ENCODE data around the gene KNOP1.

The KNOP1 gene

GRCh38 chr16:19717741-19718623 lies at the start of gene KNOP1, which contains the start of gene IQCK:
KNOP1 (minus strand) TSS chr16:19718227; CDS start chr16:19715035, 3,192 bp downstream.
IQCK (plus strand) TSS chr16:19718271; CDS start chr16:19718307, 36 bp downstream.
- DNase-seq = peak; percentile 51

GRCh38 chr16:19767497-19767896 lies 49.5 kb upstream of the KNOP1 start:
- no peak for DNase-seq

DNA sequence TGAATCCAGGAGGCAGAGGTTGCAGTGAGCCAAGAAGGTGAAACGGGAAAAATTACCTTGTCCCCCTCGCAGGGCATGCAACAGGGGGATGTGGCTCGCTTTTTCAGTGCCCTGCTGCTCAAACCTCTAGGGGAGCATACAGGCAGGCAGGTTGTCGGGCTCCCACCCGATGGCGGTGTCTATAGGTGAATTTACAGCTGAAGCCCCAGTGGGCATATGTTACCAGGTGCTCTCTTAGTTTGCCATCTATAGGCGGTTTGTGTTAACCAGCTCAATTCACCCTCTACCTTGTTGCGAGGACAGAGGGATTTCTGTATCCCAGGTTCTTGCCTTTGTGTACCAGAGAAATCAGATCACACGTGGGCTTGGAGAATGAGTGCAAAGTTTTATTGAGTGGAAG lies 49.0 kb upstream of the KNOP1 start:
- no peak for DNase-seq

DNA sequence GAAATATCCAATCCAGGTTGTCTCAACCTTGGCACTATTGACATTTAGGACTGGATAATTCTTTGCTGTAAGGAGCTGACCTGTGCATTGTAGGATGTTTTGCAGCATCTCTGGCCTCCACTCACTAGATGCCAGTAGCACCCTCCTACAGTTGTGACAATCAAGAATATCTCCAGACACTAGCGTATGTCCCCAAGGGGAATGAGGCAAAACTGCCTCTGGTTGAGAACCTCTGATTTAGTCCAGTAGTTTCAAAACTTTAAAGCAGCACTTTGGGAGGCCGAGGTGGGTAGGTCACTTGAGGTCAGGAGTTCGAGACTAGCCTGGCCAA lies 48.5 kb upstream of the KNOP1 start:
- no peak for DNase-seq

DNA sequence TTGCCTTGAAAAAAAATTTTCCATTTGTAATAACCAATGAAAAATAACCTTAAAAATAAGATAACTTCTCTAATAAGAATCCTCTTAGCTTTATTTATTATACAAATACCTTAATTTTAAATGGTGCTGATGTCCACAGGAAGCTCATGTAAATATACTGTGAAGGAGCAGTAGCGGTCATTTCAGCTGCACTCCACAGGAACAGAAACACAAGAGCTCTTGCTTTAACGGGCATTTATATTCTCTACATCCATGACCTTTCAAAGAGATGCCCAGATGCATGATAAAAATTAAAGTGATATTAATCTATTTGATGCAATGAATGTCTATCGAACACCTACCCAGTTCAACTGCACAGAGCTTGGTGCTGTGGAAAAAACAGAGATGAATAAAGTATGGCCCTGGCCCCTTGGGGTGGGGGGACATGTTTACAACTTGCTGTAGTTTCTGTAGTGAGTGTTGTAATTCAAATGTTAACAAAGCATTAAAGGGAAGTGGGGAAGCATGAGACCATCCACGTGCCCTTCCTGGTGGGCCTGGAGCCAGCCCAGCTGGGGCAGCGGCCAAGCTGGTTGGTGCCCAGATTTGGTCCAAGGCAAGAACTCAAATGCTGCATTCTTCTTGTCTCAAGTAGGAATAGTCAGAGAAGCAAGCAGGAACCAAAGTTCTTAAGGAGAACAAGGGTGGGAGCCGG lies 48.0 kb upstream of the KNOP1 start:
- DNase-seq = no peak

DNA sequence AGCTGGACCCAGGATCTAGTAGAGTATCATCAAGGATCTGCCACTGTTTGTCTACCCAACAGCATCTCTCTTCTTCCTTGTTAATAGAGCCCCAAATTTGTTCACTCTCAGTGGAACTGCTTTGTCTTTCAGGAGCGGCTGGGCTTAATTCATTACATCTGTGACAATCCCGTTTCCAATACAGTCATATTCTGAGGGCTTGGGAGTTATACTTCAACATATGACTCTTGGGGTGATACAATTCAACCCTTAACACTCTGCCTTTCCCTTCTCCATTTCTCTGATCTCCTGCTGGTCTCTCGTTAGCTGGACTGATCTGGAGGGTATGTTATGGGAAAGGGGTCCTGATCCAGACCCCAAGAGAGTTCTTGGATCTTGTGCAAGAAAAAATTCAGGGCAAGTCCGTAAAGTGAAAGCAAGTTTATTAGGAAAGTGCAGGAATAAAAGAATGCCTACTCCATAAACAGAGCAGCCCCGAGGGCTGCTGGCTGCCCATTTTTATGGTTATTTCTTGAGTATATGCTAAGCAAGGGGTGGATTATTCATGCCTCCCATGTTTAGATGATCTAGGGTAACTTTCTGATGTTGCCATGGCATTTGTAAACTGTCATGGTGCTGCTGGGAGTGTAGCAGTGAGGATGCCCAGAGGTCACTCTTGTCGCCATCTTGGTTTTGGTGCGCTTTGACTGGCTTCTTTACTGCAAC lies 42.5 kb upstream of the KNOP1 start:
- DNase-seq = no peak

DNA sequence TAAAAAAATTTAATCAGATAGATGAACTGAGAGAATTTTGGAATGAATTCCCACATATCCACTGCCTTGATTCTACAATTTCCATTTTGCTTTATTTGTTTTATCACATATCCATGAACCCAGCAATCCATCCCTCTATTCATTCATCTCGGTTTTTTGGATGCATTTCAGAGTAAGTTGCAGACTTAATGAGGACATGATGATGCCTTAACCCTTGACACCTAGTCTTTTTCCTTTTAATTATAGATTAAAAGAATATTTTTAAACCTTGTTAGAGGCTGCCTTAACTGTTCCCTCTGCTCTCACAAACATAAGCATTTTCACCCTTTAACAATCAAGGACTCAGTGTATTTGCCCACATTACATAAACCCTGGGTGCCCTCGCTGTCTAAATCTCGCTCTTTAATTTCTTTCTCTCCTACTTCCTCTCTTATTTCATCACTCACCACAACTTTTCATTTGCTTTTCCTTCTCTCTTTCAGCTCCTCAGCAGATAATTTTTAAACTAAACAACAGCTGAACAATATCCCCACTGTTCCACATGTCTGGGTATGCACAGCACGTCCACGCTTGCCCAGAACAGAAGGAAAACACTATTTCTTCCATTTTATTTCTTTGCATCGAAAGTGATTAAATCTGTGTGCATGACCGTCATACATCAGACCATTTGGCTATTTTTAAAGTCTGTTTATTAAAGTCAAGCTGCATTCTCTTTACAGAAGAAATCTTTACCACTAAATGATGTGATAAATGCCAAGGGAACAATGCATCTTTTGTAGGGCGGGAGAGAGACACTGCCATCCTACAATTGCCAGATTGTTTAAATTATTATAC lies 40.0 kb upstream of the KNOP1 start:
- DNase-seq = peak; percentile 47

DNA sequence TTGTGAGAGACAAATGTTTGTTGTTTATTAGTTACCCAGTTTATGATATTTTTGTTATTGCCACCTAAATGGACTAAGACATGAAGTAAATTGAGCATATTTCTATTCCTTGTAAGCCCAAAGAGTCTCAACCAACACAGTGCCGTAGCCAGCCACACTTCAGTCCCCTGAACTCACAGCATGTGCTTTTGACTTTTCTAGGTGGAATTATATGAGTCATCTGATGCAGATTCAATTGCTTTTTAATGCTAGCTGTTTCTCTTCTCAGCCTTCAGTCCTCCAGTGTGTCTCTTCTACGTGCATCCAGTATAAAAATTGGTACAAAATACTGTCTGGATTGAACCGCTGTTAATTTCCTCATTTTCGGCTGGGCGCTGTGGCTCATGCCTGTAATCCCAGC lies 39.0 kb upstream of the KNOP1 start:
- no peak for DNase-seq

DNA sequence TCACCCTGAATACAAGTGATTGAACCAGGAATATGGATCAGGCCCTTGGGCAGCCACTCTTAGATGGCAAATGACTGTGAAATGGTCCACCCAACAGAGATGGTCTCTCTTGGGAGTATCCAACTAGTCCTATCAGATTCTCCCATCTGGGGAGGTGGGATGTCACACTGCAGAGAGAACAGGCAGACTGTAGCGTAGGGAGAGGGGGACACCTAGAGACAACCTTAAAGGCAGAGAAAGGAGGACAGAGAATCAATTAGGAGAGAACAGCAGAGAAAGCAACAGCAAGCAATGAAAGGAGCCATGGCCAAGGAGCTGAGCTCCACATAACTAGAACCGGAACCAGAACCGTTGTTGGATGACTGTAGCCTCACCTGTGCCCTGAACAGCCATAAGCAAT lies 37.2 kb upstream of the KNOP1 start:
- no peak for DNase-seq

DNA sequence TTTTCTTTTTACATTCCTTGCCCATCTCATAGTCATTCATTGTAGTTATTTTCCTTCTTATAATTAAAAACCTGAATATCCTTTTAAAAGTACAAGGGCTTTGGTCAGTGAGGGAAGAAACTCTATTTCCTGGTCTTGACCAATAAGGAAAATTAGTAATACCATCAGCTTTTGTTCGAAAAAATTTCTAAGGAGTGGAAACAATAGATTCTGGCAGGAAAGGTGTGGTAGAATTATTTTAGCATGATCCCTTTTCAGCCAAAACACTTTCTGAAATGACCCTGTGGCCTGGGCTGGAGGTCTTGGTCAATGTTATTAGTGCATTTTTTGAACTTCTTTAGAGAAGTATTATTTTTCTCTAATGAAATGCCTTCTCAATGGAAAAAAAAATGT lies 36.6 kb upstream of the KNOP1 start:
- DNase-seq = no peak

- DNase-seq = no peak
Observed at GRCh38 chr16:19753815-19754643, 36.0 kb upstream of the KNOP1 start.

- no peak for DNase-seq
Observed at GRCh38 chr16:19751478-19752385, 33.7 kb upstream of the KNOP1 start.

GRCh38 chr16:19749571-19750080 lies 31.6 kb upstream of the KNOP1 start:
- no peak for DNase-seq

- DNase-seq = no peak
Observed at GRCh38 chr16:19748389-19749168, 30.6 kb upstream of the KNOP1 start.

- DNase-seq = no peak
Observed at GRCh38 chr16:19746561-19746960, 28.5 kb upstream of the KNOP1 start.

- no peak for DNase-seq
Observed at GRCh38 chr16:19745286-19746010, 27.4 kb upstream of the KNOP1 start.

DNA sequence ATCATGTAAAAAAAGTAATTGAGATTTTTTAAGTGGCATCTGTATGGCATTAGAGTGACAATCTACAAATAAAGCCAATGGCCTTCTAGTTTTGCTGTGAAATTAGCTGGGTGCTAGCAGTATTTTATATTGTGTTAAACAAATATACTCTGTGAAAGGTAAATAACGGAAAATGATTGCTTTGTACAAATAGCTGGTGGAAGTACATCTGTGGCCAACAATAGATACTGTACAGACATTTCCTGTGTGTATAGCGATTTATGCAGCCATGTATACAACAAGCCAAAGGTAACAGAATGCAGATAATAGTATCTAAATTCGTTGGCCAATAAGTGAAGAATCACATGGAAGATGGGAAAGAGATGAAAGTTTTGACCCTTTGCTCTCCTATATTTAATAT lies 26.6 kb upstream of the KNOP1 start:
- no peak for DNase-seq

DNA sequence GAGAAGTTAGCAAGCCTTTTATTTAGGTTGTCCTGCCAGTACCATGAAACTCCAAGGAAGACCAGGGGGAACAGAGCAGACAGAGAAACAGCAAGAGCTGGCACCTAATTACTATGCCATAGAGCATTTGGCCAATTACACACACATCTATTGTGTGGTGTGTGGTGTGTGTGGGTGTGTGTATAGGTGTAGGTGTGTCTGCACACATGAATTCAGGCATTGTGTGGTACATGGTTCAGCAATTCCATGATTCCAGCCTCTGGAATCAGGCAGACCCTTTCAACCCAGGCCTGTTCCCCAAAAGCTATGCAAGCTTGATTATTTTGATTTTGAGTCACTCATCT lies 25.8 kb upstream of the KNOP1 start:
- DNase-seq = no peak

DNA sequence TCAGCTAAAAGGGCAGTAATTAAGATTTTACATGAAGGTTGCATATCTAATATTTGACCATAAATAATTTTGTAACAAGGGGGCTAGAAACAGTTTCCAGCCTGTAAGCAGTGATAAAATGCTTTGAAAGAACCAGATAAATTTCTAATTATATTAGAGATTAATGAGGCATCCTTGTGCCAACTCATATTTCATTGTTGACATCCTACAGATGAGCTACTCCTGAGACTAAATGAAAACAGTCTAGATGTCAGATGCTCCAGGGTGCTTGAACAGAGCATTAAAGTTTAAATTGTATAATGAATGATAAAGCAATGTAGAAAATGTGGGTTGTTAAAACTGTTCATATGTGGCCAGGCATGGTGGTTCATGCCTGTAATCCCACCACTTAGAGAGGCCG lies 23.3 kb upstream of the KNOP1 start:
- no peak for DNase-seq
